Kidney epithelial cell (primary cell): ENCODE measurements around the gene NCAM1. TPM values are rescaled to one million over a fixed set of nuclear protein-coding genes. Genes with fewer than 3 reads are reported as not detected.

ENCODE experiments used
- DNase-seq: peaks from one replicate; pipeline ENCODE4 v3.0.0-alpha.2; 2010; ENCODE audit warnings: low read depth
- H3K27me3 ChIP-seq: 2 replicates; pipeline ENCODE4 v1.6.0; 2011; ENCODE audit warnings: low read length; ENCODE audit not compliant: control insufficient read depth, insufficient read depth
- H3K36me3 ChIP-seq: 2 replicates; pipeline ENCODE4 v1.5.1; 2011; ENCODE audit warnings: low read length; ENCODE audit not compliant: control insufficient read depth, insufficient read depth
- H3K4me3 ChIP-seq: 2 replicates; pipeline ENCODE4 v1.5.1; 2011; ENCODE audit warnings: low read depth, mild to moderate bottlenecking, control low read depth, low read length
- total RNA-seq: library from RNA; depleted of rRNA; stranded (reverse); fragments of >200 nt; gene quantifications from 2 replicates; pipeline ENCODE4 v1.2.3, GENCODE V29; 2015
- TF ChIP-seq, protein P1 (sequence below): IDR thresholded peaks from 2 replicates; pipeline ENCODE4 v1.5.1; 2011; ENCODE audit warnings: mild to moderate bottlenecking, moderate library complexity, low read length, control low read depth, inconsistent platforms; ENCODE audit not compliant: insufficient read depth, poor library complexity, severe bottlenecking

Gene NCAM1
- total RNA-seq, 1 donor from 2014 or later = 16.5 TPM

- TF ChIP-seq, protein P1, sequence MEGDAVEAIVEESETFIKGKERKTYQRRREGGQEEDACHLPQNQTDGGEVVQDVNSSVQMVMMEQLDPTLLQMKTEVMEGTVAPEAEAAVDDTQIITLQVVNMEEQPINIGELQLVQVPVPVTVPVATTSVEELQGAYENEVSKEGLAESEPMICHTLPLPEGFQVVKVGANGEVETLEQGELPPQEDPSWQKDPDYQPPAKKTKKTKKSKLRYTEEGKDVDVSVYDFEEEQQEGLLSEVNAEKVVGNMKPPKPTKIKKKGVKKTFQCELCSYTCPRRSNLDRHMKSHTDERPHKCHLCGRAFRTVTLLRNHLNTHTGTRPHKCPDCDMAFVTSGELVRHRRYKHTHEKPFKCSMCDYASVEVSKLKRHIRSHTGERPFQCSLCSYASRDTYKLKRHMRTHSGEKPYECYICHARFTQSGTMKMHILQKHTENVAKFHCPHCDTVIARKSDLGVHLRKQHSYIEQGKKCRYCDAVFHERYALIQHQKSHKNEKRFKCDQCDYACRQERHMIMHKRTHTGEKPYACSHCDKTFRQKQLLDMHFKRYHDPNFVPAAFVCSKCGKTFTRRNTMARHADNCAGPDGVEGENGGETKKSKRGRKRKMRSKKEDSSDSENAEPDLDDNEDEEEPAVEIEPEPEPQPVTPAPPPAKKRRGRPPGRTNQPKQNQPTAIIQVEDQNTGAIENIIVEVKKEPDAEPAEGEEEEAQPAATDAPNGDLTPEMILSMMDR = no peak
- H3K27me3 ChIP-seq = no peaks in the 10 kb centered on the region
- H3K36me3 ChIP-seq = no peaks in the 10 kb centered on the region
- no peak for DNase-seq
- no peak overlapping the region for H3K4me3 ChIP-seq
Observed at GRCh38 chr11:113167599-113167998, 206.4 kb downstream of the NCAM1 start.

DNA sequence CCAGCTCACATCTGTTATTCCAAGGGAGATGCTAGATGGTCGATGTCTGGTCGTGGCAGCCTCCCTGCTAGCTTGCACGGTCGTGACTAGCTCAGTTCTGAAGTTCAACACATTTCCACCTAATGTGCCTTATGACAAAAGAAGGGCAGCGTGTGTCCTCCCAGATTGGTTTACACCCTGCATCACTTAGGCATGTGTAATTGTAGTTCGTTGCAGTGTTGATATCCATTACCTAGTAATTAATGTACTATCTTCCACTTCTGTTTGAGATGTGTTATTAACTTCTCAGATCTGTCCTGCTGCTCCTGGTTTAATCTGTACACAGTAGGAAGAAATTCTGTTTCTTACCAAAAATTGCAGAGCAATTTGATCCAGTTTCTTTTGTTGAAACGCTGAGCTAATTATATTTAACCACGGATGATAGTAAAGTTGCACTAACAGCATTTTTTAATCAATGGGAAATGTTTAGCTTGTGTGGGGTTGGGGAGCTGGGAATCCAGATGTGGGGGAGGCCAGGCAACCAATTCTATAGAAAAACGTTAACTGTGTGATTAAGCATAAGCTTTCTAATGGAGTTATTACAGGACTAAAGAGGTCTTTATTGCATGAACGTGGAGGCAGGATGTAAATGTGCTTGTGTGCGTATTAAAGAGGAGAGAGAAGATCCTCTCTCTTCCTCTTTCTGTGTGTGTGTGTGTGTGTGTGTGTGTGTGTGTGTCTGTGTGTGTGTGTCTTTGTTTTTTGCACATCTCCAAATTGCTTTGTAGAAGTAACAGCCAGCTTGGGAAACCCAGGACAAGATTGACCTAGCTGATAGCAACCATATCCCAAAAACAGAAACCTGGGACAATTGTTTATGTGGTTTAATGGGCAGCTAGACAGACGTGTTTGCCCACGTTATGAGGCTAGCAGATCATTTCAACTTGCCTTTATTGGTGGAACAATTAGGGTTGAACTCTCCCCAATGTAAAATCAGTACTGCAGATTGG lies 207.4 kb downstream of the NCAM1 start:
- no peaks in the 10 kb centered on the region for H3K27me3 ChIP-seq
- DNase-seq = no peak
- no peaks in the 10 kb centered on the region for H3K36me3 ChIP-seq
- TF ChIP-seq, protein P1 = no peak
- no peak overlapping the region for H3K4me3 ChIP-seq

DNA sequence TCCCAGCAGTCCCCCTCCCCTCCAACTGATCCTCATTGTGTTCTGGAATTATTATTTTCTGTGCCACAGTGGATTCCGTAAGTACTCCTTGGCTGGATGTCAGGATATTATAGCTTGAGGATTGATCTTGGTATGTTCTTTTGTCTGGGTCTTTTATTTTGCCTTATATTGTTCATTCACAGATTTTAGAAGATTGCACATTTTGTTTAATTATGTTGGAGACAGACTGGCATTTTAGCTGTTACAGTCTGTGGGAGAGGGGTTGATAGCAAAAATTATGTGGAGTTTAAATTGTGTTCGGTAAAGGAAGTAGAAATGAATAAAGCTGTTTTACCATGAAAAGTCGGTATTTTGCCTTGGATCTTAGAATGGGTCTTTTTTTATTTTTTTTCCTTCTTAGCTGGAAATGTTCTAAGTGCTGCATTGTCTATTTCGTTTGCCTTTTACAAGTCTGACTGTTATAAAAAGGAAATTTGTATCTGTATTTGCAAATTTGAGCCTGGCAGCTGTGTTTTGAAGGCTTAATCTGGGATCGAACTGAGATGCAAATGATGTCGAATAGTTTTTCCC lies 211.2 kb downstream of the NCAM1 start:
- Histone ChIP-seq H3K27me3 (no peaks in the 10 kb centered on the region), H3K36me3 (no peaks in the 10 kb centered on the region), H3K4me3 (no peak overlapping the region)
- no peak for DNase-seq
- TF ChIP-seq, protein P1 = no peak

DNA sequence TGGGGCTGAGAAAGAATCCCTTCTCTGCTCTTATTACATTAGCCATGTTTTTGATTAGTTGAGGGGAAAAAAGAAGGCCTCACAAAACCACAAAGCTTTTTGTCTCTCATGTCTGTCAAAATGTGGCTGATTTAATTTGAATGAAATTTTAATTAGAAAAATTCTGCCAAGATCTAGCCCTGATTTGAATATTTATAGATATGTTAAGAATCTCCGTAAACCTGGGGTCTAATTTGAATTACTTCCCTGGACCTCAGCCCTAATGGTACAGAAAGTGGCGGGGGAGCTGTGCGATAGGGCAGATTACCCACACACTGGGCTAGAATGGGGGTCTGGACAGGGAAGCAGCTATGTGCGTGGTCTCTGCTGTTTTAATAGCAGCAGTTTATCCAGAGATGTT lies 211.9 kb downstream of the NCAM1 start:
- no peaks in the 10 kb centered on the region for H3K36me3 ChIP-seq
- no peaks in the 10 kb centered on the region for H3K27me3 ChIP-seq
- DNase-seq = no peak
- H3K4me3 ChIP-seq = no peak overlapping the region
- TF ChIP-seq, protein P1 = no peak

DNA sequence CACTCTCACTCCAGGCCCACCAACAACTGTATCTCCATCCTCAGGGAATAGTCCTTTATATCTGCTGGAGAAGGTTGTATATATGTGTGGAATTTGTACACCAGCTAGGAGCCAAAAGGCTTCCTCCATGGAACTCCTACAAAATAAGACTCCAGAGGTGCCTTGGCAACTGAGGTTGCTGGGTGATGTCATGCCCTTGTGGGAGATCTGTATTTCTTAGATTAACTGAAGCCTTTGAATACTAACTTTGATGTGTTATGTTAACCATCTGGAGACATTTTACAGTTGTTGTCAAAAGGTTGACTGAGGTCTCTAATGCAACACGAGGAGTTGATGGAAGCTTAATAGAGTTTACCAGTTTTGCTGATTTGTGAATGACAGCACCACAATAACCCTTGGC lies 213.7 kb downstream of the NCAM1 start:
- no peaks in the 10 kb centered on the region for H3K27me3 ChIP-seq
- no peak for DNase-seq
- no peaks in the 10 kb centered on the region for H3K36me3 ChIP-seq
- TF ChIP-seq, protein P1 = no peak
- no peak overlapping the region for H3K4me3 ChIP-seq
